T-helper 17 cell (primary cell): ENCODE data around the gene AKAP1. TPM values are rescaled to one million over a fixed set of nuclear protein-coding genes. Genes with fewer than 3 reads are reported as not detected.
A peak's percentile ranks its signal among the peaks of the same experiment; 100 is the strongest.

ENCODE experiments used
- ATAC-seq: fragments of 150-1000 bp; cut with Tn5 transposase; 2 replicates; pipeline ENCODE4 v1.10.0; 2021; ENCODE audit warnings: mild to moderate bottlenecking, moderate library complexity
- DNase-seq, 3 donors: peaks; one replicate each; pipeline versions ENCODE4 v3.0.0 to v3.0.0-alpha.2; 2020 to 2021
- H3K9me3 ChIP-seq: one replicate; pipeline ENCODE4 v1.7.0; 2013; ENCODE audit warnings: low read length, mild to moderate bottlenecking; ENCODE audit not compliant: control insufficient read depth, poor library complexity, severe bottlenecking
- H3K27ac Mint-ChIP-seq: one replicate; pipeline ENCODE4 v1.8.0; 2022; ENCODE audit warnings: mild to moderate bottlenecking, moderate library complexity, mixed read lengths
- H3K27me3 Mint-ChIP-seq: one replicate; pipeline ENCODE4 v1.8.0; 2022; ENCODE audit warnings: mixed read lengths
- H3K36me3 Mint-ChIP-seq: one replicate; pipeline ENCODE4 v1.8.0; 2022; ENCODE audit warnings: low read depth, mixed read lengths
- H3K4me1 Mint-ChIP-seq: one replicate; pipeline ENCODE4 v1.8.0; 2022; ENCODE audit warnings: mild to moderate bottlenecking, mixed read lengths
- H3K4me3 Mint-ChIP-seq: one replicate; pipeline ENCODE4 v1.8.0; 2022; ENCODE audit warnings: mild to moderate bottlenecking, moderate library complexity, mixed read lengths
- total RNA-seq, 4 donors: library from RNA in 2 of 4; stranded (reverse) in 2 of 4; gene quantifications; one replicate each; pipeline ENCODE4 v1.2.3 and lab custom pipeline; 2022 to 2026

The AKAP1 gene
- total RNA-seq, 2 donors from 2014 or later = 25.8 to 26.3 TPM

DNA sequence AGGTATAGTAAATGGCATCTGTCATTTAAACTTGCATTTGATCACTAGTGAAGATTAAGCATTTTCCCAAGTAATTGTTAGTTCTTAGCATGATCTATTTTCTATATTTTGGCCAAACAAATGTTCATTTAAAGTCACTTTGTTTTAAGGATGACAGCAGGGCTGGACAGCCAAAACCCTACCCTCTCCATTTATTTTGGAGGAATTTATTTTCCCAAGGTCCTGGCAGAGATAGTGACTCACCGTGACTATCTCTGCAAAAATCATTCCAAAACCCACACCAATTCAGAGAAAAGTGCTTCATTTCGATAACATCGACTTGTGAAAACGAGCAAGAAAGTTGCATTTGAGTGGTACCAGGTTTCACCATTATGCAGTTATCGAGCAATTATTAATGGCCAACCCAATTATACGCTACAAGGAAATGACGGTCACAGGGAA lies 665 bp upstream of the AKAP1 start:
- H3K4me3 Mint-ChIP-seq = peak overlapping the region; percentile 90
- H3K27me3 Mint-ChIP-seq = no peaks in the 10 kb centered on the region
- DNase-seq = no peak

DNA sequence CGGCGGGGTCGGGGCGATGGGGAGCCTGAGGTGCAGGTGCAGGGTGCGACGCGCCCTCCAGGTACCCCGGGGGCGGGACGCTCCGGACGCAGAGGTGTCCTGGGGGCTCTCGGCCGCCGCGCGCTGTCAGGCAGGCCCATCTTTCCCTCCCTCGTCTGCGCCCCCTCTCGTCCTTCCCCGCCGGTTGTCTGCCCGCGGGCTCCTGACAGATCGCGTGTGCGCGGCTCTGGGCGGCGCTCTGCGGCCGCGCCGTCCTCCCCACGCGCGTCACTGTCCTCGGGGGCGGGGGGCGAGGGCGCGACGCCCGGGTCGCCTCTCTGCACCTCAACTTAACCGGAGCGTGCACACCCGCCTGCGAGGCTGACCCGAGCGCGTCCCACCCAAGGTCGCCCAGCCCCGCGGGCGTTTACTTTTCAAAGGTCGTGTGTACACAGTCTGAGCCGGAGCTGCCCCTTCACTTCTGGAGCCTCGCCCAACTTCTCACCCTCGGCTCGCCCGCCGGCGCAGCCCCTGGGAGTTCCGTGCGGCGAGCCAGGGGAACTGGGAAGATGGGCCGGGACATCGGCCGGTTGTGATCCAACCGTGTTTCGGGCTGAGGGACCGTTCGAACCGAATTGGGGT lies 512 bp downstream of the AKAP1 start:
- ATAC-seq = peak; percentile 56

More for the DNA sequence above, 665 bp upstream of the AKAP1 start:
- no peak for ATAC-seq
- H3K9me3 ChIP-seq = no peaks in the 10 kb centered on the region
- Mint-ChIP-seq H3K27ac (peak overlapping the region; percentile 89), H3K4me1 (peaks cover 22% of the 10 kb centered on the region), H3K36me3 (peaks cover 4% of the 10 kb centered on the region)

DNA sequence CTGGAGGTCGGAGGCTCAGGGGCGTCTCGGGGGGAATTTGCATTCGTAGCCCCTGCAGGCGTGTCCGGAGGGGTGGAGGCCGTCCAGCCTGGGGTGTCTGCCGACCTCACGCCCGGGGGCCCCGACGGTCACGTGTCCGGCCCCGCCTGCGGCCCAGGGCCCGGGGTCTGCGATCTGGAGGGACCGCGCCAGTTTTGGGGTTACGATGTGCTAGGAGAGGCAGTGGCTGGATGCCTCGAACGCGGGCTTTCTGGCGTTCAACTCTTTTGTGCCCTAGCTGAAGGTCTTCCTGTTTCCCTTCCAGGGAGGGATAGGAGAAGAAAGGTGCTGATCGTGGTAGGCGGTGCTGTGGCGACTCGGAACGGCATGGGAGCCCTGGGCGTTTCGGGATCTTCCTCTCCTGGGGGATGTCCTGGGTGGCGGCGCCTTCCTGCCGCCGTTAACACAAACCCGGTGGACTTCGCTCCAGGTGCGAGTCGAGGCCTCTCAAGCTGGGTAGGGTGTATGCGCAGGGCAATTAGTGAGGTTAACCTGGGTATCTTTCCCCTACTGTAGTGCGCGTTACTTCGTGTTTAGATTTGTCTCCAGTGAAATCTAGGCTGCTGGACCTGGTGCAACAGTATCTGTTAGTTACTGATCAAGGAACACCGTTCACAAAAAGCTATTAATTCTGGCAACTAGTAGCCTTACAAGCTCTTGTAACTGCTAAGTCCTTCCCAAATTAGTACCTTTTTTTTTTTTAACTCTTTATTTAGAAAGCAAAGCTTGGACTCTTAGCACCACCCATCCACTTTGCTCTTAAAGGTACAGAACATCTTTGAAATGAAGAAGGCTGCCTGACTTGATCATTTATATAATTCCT lies 1.3 kb downstream of the AKAP1 start:
- Mint-ChIP-seq H3K27me3 (no peaks in the 10 kb centered on the region), H3K27ac (peak overlapping the region; percentile 66), H3K4me1 (peaks cover 26% of the 10 kb centered on the region), H3K36me3 (peaks cover 4% of the 10 kb centered on the region), H3K4me3 (peak overlapping the region; percentile 90)
- no peaks in the 10 kb centered on the region for H3K9me3 ChIP-seq
- ATAC-seq (no peak), DNase-seq (peak in 1 of 3 donors; percentile 9)

More for the DNA sequence above, 512 bp downstream of the AKAP1 start:
- H3K27ac Mint-ChIP-seq = peak overlapping the region; percentile 66
- DNase-seq = peak; percentile 42 to 59 (median 54)
- H3K4me1 Mint-ChIP-seq = peaks cover 25% of the 10 kb centered on the region
- no peaks in the 10 kb centered on the region for H3K27me3 Mint-ChIP-seq
- H3K9me3 ChIP-seq = no peaks in the 10 kb centered on the region
- peaks cover 4% of the 10 kb centered on the region for H3K36me3 Mint-ChIP-seq
- peak overlapping the region; percentile 90 for H3K4me3 Mint-ChIP-seq

DNA sequence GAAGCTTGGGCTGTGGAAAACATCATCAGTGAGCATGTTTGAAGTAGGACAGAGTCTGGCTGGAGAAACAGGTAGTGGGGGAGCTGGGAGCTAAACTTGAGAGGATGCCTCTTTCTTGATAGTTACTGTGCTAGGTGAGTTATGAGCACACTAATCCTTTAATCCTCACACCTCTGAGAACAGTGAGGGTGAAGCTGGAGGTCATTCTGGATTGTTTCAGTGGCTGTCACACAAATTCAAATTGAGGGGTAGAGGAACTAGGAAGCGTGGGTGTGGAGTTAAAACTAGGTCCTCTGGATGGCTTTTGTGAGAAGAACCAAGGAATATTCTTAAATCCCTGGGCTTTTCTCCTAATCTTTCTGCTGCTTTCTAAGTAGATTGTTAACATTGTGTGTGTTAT lies 3.3 kb downstream of the AKAP1 start:
- no peaks in the 10 kb centered on the region for H3K36me3 Mint-ChIP-seq
- DNase-seq = no peak
- no peaks in the 10 kb centered on the region for H3K9me3 ChIP-seq
- no peak overlapping the region for H3K4me3 Mint-ChIP-seq
- ATAC-seq = no peak
- H3K27me3 Mint-ChIP-seq = no peaks in the 10 kb centered on the region
- no peak overlapping the region for H3K27ac Mint-ChIP-seq
- H3K4me1 Mint-ChIP-seq = peaks cover 31% of the 10 kb centered on the region

DNA sequence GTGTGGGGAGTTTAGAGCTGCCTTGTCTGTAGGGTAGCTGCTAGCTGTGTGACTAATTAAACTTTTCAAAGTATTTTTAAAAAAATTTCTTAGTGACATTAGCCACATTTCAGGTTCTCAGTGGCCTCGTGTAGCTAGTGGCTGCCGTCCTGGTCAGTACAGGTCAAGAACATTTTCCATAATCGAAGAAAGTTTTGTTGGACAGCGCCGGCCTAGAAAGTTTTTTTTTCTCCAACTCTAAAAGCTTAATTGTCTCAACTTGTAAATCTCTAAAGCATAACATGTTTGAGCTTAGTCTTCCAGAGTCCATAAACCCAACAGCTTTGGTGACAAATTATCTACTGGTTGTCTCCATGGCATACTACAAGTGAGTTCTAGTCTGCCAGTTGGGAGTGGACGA lies 4.3 kb downstream of the AKAP1 start:
- no peaks in the 10 kb centered on the region for H3K9me3 ChIP-seq
- ATAC-seq = no peak
- no peaks in the 10 kb centered on the region for H3K27me3 Mint-ChIP-seq
- H3K4me3 Mint-ChIP-seq = no peak overlapping the region
- no peak for DNase-seq
- no peaks in the 10 kb centered on the region for H3K36me3 Mint-ChIP-seq
- peak overlapping the region; percentile 49 for H3K27ac Mint-ChIP-seq
- H3K4me1 Mint-ChIP-seq = peaks cover 37% of the 10 kb centered on the region

DNA sequence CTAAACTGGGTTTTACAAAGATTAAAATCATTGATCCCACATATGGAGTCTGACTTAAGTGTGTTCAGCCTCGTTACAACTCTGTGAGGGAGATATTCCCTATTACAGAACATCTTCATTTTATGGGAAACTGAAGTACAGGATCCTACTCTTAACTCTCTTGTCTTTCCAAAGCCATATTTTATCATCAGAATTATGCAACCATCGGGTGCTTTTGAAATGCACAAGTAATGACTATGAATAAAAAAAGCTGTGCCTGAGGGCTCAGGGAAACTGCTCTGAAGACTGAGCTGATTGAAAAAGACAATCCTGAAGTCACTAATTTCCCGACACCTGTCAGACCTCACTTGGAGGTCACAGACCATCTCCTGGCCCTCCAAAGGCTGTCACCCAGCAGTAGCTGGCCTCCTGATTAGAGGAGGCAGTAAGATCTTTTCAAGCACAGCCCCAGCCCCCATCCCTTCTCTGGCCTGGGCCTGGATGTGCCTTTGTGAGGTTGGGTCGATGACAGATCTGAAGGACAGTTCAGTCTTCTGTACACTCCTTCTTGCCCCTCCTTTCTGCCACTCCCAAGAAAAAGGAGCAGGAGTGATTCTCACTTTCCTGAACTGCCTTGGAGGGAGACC lies 5.6 kb downstream of the AKAP1 start:
- Mint-ChIP-seq H3K27ac (no peak overlapping the region), H3K36me3 (no peaks in the 10 kb centered on the region), H3K27me3 (no peaks in the 10 kb centered on the region), H3K4me1 (peaks cover 38% of the 10 kb centered on the region), H3K4me3 (no peak overlapping the region)
- H3K9me3 ChIP-seq = no peaks in the 10 kb centered on the region
- ATAC-seq = no peak
- no peak for DNase-seq

DNA sequence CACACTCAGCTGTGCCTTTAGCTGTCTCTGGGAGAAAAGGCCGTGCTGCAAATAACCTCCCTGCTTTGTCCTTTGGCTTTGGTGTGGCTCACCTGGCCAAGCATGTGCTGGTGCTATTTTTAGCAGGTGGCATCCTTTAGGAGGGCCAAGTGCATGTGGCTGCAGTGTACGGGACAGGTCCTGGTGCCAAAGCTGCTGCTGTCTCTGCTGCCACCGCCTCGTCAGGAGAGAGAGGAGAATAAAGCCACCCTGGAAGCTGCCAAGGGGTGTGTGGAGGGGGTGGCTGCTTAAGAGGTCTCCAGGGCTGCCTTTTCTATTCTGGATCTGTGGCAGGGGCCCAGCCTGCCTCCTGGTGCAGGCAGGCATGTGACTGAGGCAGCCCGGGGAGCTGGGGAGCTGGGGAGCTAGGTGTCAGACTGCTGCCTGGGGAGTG lies 6.2 kb downstream of the AKAP1 start:
- no peak for DNase-seq
- H3K27me3 Mint-ChIP-seq = no peaks in the 10 kb centered on the region
- peaks cover 39% of the 10 kb centered on the region for H3K4me1 Mint-ChIP-seq
- no peaks in the 10 kb centered on the region for H3K9me3 ChIP-seq
- H3K36me3 Mint-ChIP-seq = no peaks in the 10 kb centered on the region
- ATAC-seq = no peak
- H3K4me3 Mint-ChIP-seq = no peak overlapping the region
- H3K27ac Mint-ChIP-seq = no peak overlapping the region

DNA sequence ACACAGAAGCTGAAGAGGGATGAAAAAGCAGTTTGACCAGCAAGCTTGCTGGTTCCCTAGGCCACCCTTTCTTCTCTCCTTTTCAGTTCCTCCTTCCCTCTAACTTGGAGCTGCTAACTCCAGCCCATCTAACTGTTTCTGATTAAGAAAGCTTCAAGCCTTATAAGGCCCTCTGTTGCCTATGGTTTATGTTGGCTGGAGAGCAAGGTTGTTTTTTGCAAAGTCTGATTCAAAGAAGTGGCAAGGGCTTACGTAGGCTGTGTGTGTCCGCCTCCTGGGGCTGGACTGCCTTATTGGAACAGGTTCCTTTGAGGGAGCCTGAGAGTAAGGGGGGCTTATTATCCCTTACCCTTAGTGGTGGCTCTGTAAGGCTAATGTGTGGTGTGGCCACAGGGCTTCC lies 7.1 kb downstream of the AKAP1 start:
- H3K27ac Mint-ChIP-seq = no peak overlapping the region
- H3K27me3 Mint-ChIP-seq = no peaks in the 10 kb centered on the region
- no peak for DNase-seq
- no peaks in the 10 kb centered on the region for H3K9me3 ChIP-seq
- no peak overlapping the region for H3K4me3 Mint-ChIP-seq
- peaks cover 35% of the 10 kb centered on the region for H3K4me1 Mint-ChIP-seq
- H3K36me3 Mint-ChIP-seq = no peaks in the 10 kb centered on the region
- no peak for ATAC-seq

DNA sequence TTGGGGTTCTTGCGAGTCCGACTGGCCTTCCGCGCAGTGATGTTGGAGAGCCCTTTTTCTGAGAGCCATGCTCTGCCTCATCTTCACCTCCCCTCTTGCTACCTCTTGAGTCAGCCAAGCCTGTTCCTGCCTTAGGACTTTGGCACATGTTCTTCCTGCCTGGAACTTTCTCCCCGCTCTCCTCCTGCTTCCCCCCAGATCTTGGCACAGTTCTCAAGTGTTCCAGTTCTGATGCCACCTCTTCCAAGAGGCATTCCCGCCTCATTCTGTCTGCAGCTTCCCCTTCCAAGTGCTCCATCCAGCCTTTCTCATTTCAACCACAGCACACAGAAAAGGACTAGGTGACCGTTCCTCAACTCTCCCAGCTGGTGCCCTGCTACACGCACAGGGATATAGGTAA lies 7.7 kb downstream of the AKAP1 start:
- peak overlapping the region; percentile 89 for H3K27ac Mint-ChIP-seq
- peaks cover 31% of the 10 kb centered on the region for H3K4me1 Mint-ChIP-seq
- ATAC-seq (no peak), DNase-seq (no peak)
- H3K36me3 Mint-ChIP-seq = no peaks in the 10 kb centered on the region
- no peaks in the 10 kb centered on the region for H3K9me3 ChIP-seq
- H3K27me3 Mint-ChIP-seq = no peaks in the 10 kb centered on the region
- no peak overlapping the region for H3K4me3 Mint-ChIP-seq

DNA sequence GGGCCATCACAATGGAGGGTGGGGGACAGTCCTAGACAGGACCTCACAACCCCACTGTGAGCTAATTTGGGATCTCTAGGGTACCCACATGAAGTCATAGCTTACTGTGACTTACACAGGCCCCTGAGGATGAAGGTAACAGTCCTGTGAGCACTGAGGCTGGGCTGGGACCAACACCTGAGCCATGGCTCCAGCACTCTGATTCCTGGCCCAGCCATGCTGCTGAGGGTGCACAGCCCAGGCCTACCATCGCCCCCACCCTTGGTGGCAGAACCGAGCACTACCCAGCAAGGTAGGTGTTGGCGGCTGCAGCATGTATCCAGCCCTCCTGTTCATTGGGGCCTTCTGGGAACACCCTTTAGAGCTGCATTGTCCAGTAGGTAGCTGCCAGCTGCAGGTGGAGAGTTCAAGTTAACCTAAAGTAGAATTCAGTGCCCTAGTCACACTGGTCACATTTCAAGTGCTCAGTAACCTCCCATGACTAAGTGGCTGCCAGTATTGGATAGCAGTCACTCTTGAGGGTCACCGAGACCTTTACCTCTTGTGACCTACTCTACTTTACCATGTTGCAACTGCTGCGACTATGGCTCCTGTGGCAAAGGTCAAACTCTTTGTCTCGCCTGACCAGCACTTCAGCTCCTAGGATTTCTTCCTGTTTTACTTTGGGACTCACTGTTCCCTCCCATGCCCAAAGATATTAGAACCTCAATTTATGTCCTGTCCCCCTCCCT lies 11.6 kb downstream of the AKAP1 start:
- Mint-ChIP-seq H3K27me3 (no peaks in the 10 kb centered on the region), H3K4me1 (peaks cover 27% of the 10 kb centered on the region), H3K4me3 (no peak overlapping the region), H3K36me3 (no peaks in the 10 kb centered on the region), H3K27ac (no peak overlapping the region)
- DNase-seq (no peak), ATAC-seq (no peak)
- H3K9me3 ChIP-seq = no peaks in the 10 kb centered on the region

DNA sequence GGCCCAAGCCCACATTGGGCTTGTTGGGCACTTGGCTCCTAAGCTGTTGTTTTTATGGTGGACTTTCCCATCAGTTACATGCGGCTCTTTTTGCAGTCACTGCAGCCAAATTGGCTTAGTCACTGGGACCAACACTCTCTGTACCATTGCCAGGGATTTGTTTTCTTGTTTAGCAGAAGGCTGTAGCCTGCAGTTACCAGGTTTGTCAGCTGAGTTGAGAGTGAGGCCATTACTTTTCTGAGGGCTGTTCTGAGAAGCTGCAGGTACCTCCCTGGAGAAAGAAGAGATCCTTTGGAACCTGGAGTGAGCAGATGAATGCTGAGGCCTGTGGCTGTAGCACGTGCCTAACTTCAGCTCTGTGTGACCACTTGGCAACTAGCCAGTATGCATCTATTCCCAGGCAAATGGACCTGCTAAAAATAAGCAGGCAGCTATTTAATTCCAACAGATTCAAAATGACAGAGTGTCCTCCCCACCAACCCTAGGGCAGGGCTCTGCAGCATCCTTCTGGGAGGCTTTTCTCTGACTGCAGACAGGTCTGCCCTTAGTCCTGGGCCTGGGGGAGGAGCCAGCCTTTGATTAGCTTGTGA lies 12.9 kb downstream of the AKAP1 start:
- Mint-ChIP-seq H3K4me3 (no peak overlapping the region), H3K36me3 (no peaks in the 10 kb centered on the region), H3K4me1 (peaks cover 24% of the 10 kb centered on the region), H3K27me3 (no peaks in the 10 kb centered on the region), H3K27ac (no peak overlapping the region)
- no peak for DNase-seq
- no peak for ATAC-seq
- H3K9me3 ChIP-seq = no peaks in the 10 kb centered on the region

DNA sequence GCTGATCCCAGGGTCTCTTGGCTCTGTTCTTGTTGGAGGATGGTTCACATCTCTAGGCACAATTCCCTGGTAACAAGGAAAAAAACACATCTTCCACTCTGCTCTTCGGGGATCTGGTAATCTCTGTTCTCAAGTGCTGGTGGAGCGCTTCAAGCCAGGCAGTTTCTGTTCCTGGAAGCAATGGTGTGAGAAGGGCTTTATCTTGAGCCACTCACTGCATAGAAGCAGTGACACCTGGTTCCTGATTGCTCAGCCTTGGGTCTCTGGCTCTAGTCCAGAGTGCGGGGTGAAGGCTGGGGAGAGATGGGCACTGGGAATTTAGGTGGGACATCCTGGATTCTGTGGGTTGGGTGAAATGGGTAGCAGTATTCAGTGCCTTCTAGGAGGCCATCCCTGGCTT lies 14.1 kb downstream of the AKAP1 start:
- no peaks in the 10 kb centered on the region for H3K9me3 ChIP-seq
- peaks cover 14% of the 10 kb centered on the region for H3K4me1 Mint-ChIP-seq
- no peak overlapping the region for H3K4me3 Mint-ChIP-seq
- H3K27me3 Mint-ChIP-seq = no peaks in the 10 kb centered on the region
- no peak for ATAC-seq
- no peaks in the 10 kb centered on the region for H3K36me3 Mint-ChIP-seq
- H3K27ac Mint-ChIP-seq = no peak overlapping the region
- DNase-seq = no peak
